Ovary (tissue), 9 donors: ENCODE data around the gene PSMD13. TPM values are rescaled to one million over a fixed set of nuclear protein-coding genes. Genes with fewer than 3 reads are reported as not detected.

Source experiments
- DNase-seq, 5 donors: peaks; one replicate each; pipeline ENCODE4 v3.0.0-alpha.2; 2019 to 2020
- H3K27ac ChIP-seq, 2 donors: fragments of 200-600 bp; one replicate each; pipeline versions ENCODE4 v1.5.1 to v1.8.0; 2019 to 2022
- H3K27me3 ChIP-seq: fragments of 200-600 bp; one replicate; pipeline ENCODE4 v1.8.0; 2022
- H3K36me3 ChIP-seq: fragments of 200-600 bp; sonication (generic); one replicate; pipeline ENCODE4 v1.5.1; 2019
- H3K4me1 ChIP-seq: one replicate; pipeline ENCODE4 v1.8.1; 2013; ENCODE audit warnings: mild to moderate bottlenecking, moderate library complexity; ENCODE audit not compliant: insufficient read depth
- H3K4me3 ChIP-seq: fragments of 200-600 bp; sonication (generic); one replicate; pipeline ENCODE4 v1.5.1; 2017
- H3K9me3 ChIP-seq, 2 donors: fragments of 200-600 bp in 1 of 2; sonication (generic) in 1 of 2; one replicate each; pipeline versions ENCODE4 v1.5.1 to v1.8.1; 2013 to 2019; ENCODE audit warnings: mild to moderate bottlenecking in 1 of 2, moderate library complexity in 1 of 2
- EP300 ChIP-seq: sonication (generic); formaldehyde crosslinking; IDR thresholded peaks from one replicate; pipeline ENCODE4 v1.6.1; 2017; ENCODE audit warnings: antibody characterized with exemption
- POLR2A ChIP-seq: fragments of 450-650 bp; IDR thresholded peaks from one replicate; pipeline ENCODE4 v1.6.1; 2017; ENCODE audit warnings: antibody characterized with exemption, mild to moderate bottlenecking, moderate library complexity
- WGBS, 3 donors: extraction: QIAGEN DNeasy Blood & Tissue Kit in 1 of 3; methylation state at CpG; one replicate each; pipeline versions ENCODE4 v1.1.5 to v1.1.7; 2013 to 2017; 5-methylcytosine and 5-hydroxymethylcytosine counted together
- intact Hi-C, 4 donors: fragments of 100-400 bp; cut with DNase I; formaldehyde crosslinking; loops; one replicate each; pipeline versions ENCODE4 v1.11.0 to v1.15.1; 2022 to 2023
- polyA plus RNA-seq, 2 donors: library from polyadenylated mRNA; stranded (reverse); fragments of 200-250 nt in 1 of 2; fragments of 350-450 nt in 1 of 2; fragmentation: Illumina TruSeq in 1 of 2; extraction: RNeasy Lipid Tissue Mini Kit (QIAGEN cat#74804) in 1 of 2; gene quantifications; one replicate each; pipeline ENCODE4 v1.2.3, GENCODE V29; 2013 to 2014
- total RNA-seq, 7 donors: library from RNA; depleted of rRNA in 2 of 7; stranded (reverse); fragments of >200 nt in 2 of 7; fragmentation: NEBNext Ultra II Directional in 3 of 7; extraction: Animal tissue kit (Norgen Biotek cat#: 25700) in 3 of 7; gene quantifications; one replicate each; pipeline versions ENCODE4 v1.1.0 to v1.2.4, GENCODE V29; 2016 to 2023
- TF ChIP-seq, protein P1 (sequence below), 3 donors: fragments of 450-650 bp in 2 of 3; fragments of 200-600 bp in 1 of 3; IDR thresholded peaks; one replicate each; pipeline versions ENCODE4 v1.5.1 to v1.8.0; 2016 to 2022; ENCODE audit warnings: antibody characterized with exemption in 3 of 3, mild to moderate bottlenecking in 1 of 3
- donor health status: DM: no; HTN: no; CAD: no; lungs with moderate emphysema.
- donor health status: DM: no; HTN: no; CAD: no.
- donor health status: Bipolar disorder and iron deficiency.
- donor health status: DM: yes; HTN: yes; CAD: no.
- donor health status: DM: no; HTN: no; CAD: no.
- donor health status: DM: yes; HTN: yes; CAD: no.

PSMD13 gene
- total and polyA plus RNA-seq, 9 donors, result 66.2 to 88.9 (median 75.8) TPM

DNA sequence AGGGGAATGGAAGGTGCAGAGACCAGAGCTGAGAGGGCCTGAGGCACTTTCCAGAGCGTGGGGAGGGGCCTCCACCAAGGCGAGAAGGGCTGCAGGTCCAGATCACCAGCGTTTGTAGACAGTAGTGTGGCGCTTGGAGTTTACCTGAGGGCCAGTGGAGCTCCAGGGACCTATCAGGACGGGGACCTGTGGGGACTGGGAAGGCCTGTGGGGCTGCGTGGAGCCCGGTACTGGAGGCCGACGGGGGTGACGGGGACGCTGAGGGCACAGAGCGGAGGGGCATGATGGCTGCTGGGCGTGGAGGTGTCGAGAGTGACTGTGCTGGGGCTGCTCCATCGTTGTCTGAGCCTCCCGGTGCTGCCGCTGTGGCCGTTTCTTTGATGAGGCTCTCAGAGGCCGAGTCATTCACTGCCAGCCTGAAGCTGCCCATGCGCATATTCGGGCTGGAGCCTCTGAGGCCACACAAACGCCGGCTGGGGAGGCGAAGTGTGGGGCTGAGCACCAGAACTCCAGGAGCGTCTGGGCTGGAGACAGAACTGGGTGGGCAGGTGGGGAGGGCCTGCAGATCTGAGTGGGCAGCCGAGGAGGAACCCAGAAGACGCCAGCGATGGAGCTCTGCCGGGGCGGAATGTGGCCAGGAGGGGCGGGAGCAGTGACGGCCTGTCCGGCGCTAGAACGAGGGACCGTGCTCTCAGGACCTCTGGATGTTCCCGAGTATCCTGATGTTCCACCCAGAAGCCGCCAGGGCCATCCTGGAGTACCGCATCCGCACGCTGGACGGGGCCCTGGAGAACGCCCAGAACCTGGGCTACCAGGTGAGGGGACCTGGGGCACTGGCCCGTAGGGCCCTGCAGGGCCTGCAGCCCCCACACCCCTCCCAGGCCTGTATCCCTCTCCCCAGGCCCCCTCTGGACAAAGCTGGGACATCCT, 54.8 kb downstream of the PSMD13 start:
- WGBS, 3 donors, result 86 to 89% (median 87%) methylated on average over 43 to 44 of the region's 44 CpGs
- TF ChIP-seq EP300, result no peak
- TF ChIP-seq, protein P1, sequence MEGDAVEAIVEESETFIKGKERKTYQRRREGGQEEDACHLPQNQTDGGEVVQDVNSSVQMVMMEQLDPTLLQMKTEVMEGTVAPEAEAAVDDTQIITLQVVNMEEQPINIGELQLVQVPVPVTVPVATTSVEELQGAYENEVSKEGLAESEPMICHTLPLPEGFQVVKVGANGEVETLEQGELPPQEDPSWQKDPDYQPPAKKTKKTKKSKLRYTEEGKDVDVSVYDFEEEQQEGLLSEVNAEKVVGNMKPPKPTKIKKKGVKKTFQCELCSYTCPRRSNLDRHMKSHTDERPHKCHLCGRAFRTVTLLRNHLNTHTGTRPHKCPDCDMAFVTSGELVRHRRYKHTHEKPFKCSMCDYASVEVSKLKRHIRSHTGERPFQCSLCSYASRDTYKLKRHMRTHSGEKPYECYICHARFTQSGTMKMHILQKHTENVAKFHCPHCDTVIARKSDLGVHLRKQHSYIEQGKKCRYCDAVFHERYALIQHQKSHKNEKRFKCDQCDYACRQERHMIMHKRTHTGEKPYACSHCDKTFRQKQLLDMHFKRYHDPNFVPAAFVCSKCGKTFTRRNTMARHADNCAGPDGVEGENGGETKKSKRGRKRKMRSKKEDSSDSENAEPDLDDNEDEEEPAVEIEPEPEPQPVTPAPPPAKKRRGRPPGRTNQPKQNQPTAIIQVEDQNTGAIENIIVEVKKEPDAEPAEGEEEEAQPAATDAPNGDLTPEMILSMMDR (IDR thresholded peaks at IDR 0.05), result no peak
- no peak for TF ChIP-seq POLR2A
- no peaks in the 10 kb centered on the region for H3K9me3 ChIP-seq
- no peaks in the 10 kb centered on the region for H3K27me3 ChIP-seq
- H3K27ac ChIP-seq, result no peak overlapping the region
- no peaks in the 10 kb centered on the region for H3K4me1 ChIP-seq
- intact Hi-C loops, result loop anchor here in 2 of 4 donors (5.0 kb wide), 2 partner anchors 76 to 86 kb away; partner anchors contain the start of gene B4GALNT4 (in 1 of the 2)
- H3K36me3 ChIP-seq, result no peaks in the 10 kb centered on the region
- no peak overlapping the region for H3K4me3 ChIP-seq
- peak in 3 of 5 donors; percentile 9 to 37 (median 17) for DNase-seq

DNA sequence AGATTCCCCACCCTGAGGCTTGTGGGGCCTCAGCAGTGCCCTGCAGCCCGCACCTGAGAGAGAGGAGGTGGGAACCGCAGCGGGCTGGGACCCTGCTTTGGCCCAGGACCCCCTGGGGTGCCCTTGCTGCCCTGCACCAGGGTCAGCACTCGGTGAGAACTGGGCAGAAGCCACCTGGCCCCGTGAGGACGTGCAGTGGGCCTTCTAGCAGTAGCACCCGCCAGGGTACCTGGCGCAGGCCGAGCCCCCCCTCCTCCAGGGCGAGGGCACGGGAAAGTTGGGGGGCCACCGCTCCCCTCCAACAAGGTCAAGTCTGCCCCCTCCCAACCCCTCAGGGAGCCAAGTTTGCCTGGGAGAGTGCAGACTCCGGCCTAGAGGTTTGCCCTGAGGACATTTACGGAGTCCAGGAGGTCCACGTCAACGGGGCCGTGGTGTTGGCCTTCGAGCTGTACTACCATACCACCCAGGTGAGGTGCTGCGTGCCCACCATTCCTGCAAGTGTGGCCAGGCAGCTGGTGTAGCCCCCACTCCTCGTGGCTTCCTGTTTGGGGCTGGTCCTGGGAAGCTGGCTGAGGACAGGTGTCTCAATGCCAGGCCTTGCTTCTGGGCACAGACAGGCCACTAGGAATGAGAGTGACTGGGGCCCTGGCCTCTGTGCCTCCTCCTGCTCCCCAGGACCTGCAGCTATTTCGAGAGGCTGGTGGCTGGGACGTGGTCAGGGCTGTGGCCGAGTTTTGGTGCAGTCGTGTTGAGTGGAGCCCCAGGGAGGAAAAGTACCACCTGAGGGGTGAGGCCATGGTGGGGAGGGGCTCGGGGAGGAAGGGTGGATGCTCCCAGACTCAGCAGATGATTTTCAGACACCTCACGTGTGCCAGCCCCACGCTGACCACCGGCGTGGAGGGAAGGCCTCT, 55.7 kb downstream of the PSMD13 start:
- H3K4me3 ChIP-seq, result no peak overlapping the region
- H3K4me1 ChIP-seq, result no peaks in the 10 kb centered on the region
- H3K27ac ChIP-seq, result no peak overlapping the region
- H3K9me3 ChIP-seq, result no peaks in the 10 kb centered on the region
- TF ChIP-seq POLR2A (no peak), EP300 (no peak)
- TF ChIP-seq, protein P1 (IDR thresholded peaks at IDR 0.05), result no peak
- no peaks in the 10 kb centered on the region for H3K27me3 ChIP-seq
- no peaks in the 10 kb centered on the region for H3K36me3 ChIP-seq
- DNase-seq, result peak in 2 of 5 donors; percentile 21 to 35
- intact Hi-C loops, result loop anchor here in 2 of 4 donors (5.0 kb wide), 2 partner anchors 75 to 85 kb away; partner anchors contain the start of gene B4GALNT4 (in 1 of the 2)
- 88 to 91% (median 89%) methylated on average over 22 to 29 of the region's 29 CpGs for WGBS, 3 donors

DNA sequence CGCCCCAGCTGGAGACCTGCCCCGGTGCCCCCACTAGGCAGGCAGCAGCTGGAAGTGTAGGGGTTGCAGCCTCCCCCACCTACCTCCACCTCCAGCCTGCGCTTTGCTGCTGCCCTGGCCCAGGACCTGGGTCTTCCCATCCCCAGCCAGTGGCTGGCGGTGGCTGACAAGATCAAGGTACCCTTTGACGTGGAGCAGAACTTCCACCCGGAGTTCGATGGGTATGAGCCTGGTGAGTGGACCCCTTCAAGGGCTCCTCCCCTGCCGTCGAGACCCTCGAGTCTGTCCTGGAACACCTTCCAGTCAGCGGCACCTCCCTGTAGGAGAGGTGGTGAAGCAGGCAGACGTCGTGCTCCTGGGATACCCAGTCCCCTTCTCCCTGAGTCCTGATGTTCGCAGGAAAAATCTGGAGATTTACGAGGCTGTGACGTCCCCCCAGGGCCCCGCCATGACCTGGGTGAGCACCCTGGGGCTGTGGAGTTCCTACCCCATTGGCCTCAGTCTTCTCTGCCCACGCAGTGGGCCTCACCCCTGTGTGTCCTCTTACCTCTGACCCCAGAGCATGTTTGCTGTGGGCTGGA, 56.6 kb downstream of the PSMD13 start:
- H3K27me3 ChIP-seq, result no peaks in the 10 kb centered on the region
- WGBS, 3 donors, result 77 to 83% (median 81%) methylated on average over 16 to 18 of the region's 18 CpGs
- no peaks in the 10 kb centered on the region for H3K36me3 ChIP-seq
- no peak overlapping the region for H3K27ac ChIP-seq
- no peak overlapping the region for H3K4me3 ChIP-seq
- no peaks in the 10 kb centered on the region for H3K9me3 ChIP-seq
- intact Hi-C loops, result loop anchor here in 2 of 4 donors (5.0 kb wide), 2 partner anchors 74 to 84 kb away; partner anchors contain the start of gene B4GALNT4 (in 1 of the 2)
- peak in 2 of 5 donors; percentile 13 to 32 for DNase-seq
- TF ChIP-seq, protein P1 (IDR thresholded peaks at IDR 0.05), result no peak
- TF ChIP-seq POLR2A (no peak), EP300 (no peak)
- no peaks in the 10 kb centered on the region for H3K4me1 ChIP-seq
